ENCODE results near the gene FARP1.

DNA sequence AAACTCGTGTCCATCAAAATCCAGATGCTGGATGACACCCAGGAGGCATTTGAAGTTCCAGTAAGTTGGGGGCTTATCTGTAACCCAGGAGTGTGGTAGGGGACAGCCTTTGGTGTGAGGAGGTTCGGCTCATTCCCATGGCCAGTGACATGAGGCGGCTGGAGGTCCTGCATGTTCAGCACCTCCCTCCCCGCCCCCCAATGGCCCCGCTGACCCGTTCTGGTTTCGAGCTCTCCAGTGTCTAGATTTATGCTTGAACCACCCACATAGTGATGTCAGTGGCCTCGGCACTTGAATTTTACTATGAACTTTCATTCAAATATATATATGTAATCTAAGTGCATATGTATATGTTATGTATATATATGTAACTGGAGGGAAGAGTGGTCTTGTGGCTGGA lies 70.5 kb downstream of the FARP1 start:
- no peak for TF ChIP-seq SPI1 (IDR thresholded peaks at IDR 0.05; ENCODE audit: borderline replicate concordance, insufficient read depth, low read depth, low read length)
- TF ChIP-seq, protein P1, sequence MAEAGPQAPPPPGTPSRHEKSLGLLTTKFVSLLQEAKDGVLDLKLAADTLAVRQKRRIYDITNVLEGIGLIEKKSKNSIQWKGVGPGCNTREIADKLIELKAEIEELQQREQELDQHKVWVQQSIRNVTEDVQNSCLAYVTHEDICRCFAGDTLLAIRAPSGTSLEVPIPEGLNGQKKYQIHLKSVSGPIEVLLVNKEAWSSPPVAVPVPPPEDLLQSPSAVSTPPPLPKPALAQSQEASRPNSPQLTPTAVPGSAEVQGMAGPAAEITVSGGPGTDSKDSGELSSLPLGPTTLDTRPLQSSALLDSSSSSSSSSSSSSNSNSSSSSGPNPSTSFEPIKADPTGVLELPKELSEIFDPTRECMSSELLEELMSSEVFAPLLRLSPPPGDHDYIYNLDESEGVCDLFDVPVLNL (IDR thresholded peaks at IDR 0.05; ENCODE audit: low read depth, low read length): no peak
- TF ChIP-seq, protein P2, sequence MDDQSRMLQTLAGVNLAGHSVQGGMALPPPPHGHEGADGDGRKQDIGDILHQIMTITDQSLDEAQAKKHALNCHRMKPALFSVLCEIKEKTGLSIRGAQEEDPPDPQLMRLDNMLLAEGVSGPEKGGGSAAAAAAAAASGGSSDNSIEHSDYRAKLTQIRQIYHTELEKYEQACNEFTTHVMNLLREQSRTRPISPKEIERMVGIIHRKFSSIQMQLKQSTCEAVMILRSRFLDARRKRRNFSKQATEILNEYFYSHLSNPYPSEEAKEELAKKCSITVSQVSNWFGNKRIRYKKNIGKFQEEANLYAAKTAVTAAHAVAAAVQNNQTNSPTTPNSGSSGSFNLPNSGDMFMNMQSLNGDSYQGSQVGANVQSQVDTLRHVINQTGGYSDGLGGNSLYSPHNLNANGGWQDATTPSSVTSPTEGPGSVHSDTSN (IDR thresholded peaks at IDR 0.05; ENCODE audit: insufficient replicate concordance, low read depth, low read length): no peak
- no peak for TF ChIP-seq POLR2A (IDR thresholded peaks at IDR 0.05; ENCODE audit: low read depth, low read length)
- TF ChIP-seq, protein P3, sequence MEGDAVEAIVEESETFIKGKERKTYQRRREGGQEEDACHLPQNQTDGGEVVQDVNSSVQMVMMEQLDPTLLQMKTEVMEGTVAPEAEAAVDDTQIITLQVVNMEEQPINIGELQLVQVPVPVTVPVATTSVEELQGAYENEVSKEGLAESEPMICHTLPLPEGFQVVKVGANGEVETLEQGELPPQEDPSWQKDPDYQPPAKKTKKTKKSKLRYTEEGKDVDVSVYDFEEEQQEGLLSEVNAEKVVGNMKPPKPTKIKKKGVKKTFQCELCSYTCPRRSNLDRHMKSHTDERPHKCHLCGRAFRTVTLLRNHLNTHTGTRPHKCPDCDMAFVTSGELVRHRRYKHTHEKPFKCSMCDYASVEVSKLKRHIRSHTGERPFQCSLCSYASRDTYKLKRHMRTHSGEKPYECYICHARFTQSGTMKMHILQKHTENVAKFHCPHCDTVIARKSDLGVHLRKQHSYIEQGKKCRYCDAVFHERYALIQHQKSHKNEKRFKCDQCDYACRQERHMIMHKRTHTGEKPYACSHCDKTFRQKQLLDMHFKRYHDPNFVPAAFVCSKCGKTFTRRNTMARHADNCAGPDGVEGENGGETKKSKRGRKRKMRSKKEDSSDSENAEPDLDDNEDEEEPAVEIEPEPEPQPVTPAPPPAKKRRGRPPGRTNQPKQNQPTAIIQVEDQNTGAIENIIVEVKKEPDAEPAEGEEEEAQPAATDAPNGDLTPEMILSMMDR (IDR thresholded peaks at IDR 0.05 in 2 of 3, conservative IDR thresholded peaks at IDR 0.05 in 1 of 3; ENCODE audit: control insufficient read depth in 2 of 3, extremely low read depth in 1 of 3, insufficient read depth in 1 of 3, low read depth in 3 of 3, low read length in 3 of 3): no peak
- TF ChIP-seq GABPA (IDR thresholded peaks at IDR 0.05; ENCODE audit: low read depth): no peak
- no peak for TF ChIP-seq EZH2 (IDR thresholded peaks at IDR 0.05; ENCODE audit: borderline replicate concordance, control insufficient read depth, low read depth, low read length)
- TF ChIP-seq TAF1 (IDR thresholded peaks at IDR 0.05; ENCODE audit: borderline replicate concordance, low read depth, low read length): no peak
- no peak for TF ChIP-seq ZNF274 (IDR thresholded peaks at IDR 0.05; ENCODE audit: insufficient read depth, insufficient read length)
- TF ChIP-seq, protein P4, sequence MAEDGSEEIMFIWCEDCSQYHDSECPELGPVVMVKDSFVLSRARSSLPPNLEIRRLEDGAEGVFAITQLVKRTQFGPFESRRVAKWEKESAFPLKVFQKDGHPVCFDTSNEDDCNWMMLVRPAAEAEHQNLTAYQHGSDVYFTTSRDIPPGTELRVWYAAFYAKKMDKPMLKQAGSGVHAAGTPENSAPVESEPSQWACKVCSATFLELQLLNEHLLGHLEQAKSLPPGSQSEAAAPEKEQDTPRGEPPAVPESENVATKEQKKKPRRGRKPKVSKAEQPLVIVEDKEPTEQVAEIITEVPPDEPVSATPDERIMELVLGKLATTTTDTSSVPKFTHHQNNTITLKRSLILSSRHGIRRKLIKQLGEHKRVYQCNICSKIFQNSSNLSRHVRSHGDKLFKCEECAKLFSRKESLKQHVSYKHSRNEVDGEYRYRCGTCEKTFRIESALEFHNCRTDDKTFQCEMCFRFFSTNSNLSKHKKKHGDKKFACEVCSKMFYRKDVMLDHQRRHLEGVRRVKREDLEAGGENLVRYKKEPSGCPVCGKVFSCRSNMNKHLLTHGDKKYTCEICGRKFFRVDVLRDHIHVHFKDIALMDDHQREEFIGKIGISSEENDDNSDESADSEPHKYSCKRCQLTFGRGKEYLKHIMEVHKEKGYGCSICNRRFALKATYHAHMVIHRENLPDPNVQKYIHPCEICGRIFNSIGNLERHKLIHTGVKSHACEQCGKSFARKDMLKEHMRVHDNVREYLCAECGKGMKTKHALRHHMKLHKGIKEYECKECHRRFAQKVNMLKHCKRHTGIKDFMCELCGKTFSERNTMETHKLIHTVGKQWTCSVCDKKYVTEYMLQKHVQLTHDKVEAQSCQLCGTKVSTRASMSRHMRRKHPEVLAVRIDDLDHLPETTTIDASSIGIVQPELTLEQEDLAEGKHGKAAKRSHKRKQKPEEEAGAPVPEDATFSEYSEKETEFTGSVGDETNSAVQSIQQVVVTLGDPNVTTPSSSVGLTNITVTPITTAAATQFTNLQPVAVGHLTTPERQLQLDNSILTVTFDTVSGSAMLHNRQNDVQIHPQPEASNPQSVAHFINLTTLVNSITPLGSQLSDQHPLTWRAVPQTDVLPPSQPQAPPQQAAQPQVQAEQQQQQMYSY (CRISPR knock-in tag; IDR thresholded peaks at IDR 0.05): no peak
- no peak for TF ChIP-seq NFYB (IDR thresholded peaks at IDR 0.05; ENCODE audit: insufficient read depth, low read depth, low read length)
- TF ChIP-seq, protein P5, sequence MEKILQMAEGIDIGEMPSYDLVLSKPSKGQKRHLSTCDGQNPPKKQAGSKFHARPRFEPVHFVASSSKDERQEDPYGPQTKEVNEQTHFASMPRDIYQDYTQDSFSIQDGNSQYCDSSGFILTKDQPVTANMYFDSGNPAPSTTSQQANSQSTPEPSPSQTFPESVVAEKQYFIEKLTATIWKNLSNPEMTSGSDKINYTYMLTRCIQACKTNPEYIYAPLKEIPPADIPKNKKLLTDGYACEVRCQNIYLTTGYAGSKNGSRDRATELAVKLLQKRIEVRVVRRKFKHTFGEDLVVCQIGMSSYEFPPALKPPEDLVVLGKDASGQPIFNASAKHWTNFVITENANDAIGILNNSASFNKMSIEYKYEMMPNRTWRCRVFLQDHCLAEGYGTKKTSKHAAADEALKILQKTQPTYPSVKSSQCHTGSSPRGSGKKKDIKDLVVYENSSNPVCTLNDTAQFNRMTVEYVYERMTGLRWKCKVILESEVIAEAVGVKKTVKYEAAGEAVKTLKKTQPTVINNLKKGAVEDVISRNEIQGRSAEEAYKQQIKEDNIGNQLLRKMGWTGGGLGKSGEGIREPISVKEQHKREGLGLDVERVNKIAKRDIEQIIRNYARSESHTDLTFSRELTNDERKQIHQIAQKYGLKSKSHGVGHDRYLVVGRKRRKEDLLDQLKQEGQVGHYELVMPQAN (conservative IDR thresholded peaks at IDR 0.05): no peak
- TF ChIP-seq SP1 (IDR thresholded peaks at IDR 0.05; ENCODE audit: low read depth, low read length): no peak
- TF ChIP-seq ASH2L (IDR thresholded peaks at IDR 0.05; ENCODE audit: borderline replicate concordance, low read depth): no peak
